Amniotic stem cell (primary cell): ENCODE data around the gene PRDM4.

Experiments used
- DNase-seq: peaks from one replicate; lab custom pipeline; 2025; lab: John Stamatoyannopoulos, UW

PRDM4 gene, protein sequence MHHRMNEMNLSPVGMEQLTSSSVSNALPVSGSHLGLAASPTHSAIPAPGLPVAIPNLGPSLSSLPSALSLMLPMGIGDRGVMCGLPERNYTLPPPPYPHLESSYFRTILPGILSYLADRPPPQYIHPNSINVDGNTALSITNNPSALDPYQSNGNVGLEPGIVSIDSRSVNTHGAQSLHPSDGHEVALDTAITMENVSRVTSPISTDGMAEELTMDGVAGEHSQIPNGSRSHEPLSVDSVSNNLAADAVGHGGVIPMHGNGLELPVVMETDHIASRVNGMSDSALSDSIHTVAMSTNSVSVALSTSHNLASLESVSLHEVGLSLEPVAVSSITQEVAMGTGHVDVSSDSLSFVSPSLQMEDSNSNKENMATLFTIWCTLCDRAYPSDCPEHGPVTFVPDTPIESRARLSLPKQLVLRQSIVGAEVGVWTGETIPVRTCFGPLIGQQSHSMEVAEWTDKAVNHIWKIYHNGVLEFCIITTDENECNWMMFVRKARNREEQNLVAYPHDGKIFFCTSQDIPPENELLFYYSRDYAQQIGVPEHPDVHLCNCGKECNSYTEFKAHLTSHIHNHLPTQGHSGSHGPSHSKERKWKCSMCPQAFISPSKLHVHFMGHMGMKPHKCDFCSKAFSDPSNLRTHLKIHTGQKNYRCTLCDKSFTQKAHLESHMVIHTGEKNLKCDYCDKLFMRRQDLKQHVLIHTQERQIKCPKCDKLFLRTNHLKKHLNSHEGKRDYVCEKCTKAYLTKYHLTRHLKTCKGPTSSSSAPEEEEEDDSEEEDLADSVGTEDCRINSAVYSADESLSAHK

DNA sequence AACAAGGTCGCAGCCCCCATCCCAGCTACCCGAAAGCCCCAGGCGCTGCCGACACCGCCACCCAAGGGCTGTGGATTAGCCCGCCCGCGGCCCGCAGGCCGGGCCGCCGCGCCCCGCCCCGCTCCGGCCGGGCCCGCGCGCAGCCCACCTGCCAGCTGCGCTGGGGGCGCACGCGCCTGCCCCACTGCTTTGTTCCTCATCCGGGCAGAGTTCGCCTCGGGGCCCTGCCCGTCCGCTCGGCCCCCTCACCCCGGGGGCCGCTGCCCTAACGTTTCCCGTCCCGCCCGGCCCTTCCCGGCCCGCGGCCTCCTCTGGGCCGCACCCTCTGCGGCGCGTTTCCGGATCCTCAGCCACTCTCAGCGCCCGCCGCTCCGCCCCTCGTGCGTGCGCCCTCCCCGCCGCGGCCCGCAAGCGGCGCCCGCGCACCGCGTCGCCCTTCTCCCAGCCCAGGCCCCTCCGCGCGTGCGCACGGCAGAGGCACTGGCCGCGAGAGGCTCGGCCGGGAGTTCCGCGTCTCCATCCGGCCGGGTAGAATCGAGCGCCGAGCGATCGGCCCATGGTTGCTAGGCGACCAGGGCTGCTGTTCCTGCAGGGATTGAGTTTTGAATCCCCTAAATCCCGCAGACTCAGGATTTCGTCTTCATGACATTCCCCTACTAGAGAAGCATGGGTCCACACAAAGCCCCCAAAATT, at the start of gene PRDM4:
Gene PRDM4 (minus strand): TSS at position 329 of the 693 bp plus-strand sequence. CDS start 622 bp downstream, outside the sequence.
- DNase-seq: peak; percentile 92

DNA sequence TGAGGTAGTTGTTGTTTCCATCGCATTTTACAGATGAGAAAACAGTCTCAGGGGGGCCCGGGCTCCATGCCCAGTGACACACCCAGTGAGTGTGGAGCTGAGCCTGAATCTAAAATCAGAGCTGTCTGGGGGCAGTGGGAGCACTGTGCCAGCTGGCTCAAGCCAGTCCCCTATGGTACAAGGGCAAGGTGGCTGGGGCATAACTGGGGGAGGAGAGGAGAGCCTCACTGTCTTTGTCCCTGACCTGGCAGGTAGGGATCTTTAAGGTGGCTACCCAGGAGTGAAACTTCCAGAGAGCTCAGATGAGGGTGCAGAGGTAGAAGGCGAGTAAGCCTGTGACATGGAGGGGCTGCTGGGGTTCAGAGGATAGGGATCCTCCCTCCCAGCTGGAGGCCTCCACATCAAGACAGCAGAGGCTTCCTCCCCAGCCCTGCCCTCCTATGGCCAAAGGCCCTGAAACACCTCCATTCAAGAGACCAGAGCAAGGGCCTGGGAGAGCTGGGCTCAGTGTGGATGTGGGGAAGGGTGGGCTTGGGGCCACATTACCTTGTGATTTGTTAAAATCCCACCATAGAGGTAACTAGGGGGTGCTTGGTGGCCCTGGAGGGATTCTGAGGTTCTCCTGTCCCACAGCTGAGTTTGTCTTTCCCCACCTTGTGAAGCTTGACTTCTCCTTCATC, 46.7 kb upstream of the PRDM4 start:
- no peak for DNase-seq

GRCh38 chr12:107805488-107806180, 44.7 kb upstream of the PRDM4 start:
- no peak for DNase-seq

DNA sequence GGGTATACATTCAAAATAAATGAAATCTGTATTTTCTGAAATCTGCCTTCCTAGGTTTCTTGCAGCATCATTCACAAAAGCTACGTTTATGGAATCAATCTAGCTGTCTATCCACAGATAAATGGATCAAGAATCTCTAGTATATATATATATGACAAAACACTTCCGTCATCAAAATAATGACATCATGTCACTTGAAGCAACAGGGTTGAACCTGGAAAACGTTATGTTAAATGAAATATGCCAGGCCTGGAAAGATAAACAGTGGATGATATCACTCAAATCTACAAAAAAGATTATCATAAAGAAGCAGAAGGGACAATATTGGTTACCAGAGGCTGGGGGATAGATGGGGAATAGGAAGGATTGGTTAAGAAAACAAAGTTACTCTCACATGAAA, 42.2 kb upstream of the PRDM4 start:
- DNase-seq: no peak

- no peak for DNase-seq
These were observed 40.2 kb upstream of the PRDM4 start for GRCh38 chr12:107801150-107801549.

- no peak for DNase-seq
These were observed 37.6 kb upstream of the PRDM4 start for GRCh38 chr12:107798580-107798979.

DNA sequence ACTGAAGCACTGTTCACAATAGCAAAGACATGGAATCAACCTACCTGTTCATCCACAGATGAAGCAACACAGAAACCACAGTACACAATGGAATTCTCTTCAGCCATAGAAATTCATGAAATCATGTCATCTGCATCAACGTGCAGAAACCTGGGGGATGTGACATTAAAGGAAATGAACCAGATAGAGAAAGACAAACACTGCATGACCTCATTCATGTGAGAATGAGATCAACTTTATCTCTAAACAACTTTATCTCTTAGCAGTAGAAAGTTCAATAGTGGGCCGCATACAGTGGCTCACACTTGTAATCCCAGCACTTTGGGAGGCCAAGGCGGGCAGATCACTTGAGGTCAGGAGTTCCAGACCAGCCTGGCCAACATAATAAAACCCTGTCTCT, 33.5 kb upstream of the PRDM4 start:
- no peak for DNase-seq

DNA sequence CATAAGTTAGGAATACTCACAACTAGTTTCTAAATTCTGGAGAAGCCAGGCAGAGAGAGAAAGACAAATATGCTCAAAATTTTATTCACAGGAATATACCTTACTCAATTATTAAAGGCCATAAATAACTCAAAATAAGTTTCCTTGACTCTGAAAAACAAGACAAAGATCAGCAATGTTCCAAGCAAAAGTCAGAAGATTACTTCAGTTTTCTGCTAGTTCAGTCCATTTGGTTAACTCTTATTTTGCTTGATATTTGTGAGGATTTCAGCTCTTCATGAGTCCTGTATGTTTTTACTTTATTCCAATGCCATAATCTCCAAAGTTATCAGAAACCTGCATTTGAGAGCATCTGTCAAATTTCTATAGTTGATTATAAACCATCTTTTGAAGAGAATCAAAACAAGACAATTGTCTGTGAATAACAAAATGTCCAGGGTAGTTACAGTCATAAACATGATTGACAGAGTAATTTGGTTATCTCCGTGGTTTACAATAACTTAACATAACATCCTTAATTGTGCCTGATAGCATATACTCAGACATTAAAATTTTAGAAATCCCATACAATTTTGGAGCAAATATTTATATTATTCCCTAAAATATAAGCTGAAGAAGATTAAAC, 30.6 kb upstream of the PRDM4 start:
- no peak for DNase-seq

GRCh38 chr12:107788690-107789458, 27.9 kb upstream of the PRDM4 start:
- DNase-seq: no peak

- no peak for DNase-seq
These were observed 27.3 kb upstream of the PRDM4 start for GRCh38 chr12:107788281-107788680.

DNA sequence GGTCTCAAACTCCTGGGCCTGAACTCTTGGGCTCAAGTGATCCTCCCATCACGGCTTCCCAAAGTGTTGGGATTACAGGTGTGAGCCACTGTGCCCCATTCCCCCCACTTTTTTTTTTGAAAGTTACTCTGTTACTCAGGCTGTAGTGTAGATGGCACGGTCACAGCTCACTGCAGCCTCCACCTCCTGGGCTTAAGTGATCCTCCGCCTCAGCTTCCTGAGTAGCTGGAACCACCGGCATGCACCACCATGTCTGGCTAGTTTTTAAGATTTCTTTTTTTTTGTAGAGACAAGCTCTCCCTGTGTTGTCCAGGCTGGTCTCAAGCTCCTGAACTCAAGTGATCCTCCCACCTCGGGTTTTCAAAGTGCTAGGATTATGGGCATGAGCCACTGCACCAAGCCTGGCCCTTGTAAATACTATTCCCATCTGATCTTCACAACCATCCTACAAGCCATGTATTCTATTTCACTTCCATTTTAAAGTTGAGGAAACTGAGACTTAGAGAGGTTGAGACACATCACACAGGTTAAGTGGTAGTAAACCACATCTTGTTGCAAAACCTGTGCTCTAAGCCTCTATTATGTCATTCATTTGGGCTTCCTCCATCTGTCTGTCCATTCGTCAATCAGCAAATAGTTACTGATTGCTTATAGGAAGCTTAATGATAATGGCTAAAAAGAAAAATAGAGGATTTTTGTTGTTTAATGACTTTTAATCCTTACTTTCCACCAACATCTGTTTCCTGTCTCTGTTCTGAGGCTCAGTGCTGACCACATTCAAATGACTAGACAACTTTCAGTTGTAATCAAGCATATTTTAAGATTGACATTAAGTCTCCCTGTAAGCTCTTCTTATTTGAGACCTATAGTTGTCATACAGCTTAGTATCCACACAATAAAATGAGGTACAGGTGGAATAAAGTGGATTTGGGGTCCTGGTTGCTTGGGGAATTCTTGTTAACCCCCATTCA, 22.8 kb upstream of the PRDM4 start:
- DNase-seq: no peak

GRCh38 chr12:107782067-107782466, 21.1 kb upstream of the PRDM4 start:
- no peak for DNase-seq

GRCh38 chr12:107780298-107780697, 19.4 kb upstream of the PRDM4 start:
- DNase-seq: no peak

GRCh38 chr12:107779077-107779831, 18.3 kb upstream of the PRDM4 start:
- DNase-seq: no peak

DNA sequence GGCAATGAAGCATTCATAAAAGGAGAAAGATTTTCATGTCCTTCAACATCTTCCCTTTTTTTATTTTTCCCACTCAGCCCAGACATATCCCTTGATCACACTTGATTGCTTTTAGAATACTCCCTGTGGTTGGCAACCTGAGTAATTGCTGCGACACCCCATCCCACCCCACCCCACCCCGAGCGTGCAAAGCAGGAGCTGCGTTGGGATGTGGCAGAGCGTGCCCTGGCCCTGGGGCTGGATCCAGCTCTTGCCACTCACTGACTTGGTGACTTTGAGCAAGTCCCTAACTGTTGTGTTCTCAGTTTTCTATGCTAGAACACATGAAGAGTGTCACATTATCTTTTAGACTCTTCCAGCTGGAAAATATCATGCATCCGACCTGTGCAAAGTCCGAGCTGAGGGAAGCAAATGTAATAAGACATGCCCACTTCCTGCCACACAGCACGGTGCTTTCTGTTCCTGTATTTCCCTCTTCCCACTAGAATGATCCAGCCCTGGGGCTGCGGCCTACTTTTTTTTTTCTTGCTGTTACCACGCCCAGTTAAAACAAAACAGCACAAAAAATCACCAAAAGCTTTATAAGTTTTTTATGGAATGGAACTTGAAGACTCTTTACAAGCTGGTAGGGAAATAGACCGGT, 17.6 kb upstream of the PRDM4 start:
- no peak for DNase-seq

DNA sequence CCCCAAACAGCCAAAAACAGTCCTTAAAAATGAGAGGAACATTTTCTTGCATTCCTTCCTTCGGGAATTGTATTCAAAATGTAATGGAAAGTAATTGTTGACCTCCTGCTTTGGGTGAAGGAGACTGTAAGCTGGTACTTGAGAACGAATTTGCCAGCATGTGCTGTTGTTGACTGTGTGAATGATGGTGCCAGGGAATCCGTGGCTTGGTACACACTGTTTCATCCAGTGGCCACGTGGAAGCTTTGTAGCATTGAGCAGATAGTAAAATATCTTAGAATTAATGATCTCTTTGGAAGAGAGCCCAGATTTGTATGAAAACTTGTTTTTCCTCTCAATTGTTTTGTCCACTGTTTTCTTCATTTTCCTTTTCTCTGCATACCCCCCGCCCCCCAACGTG, 15.2 kb upstream of the PRDM4 start:
- DNase-seq: no peak

- DNase-seq: no peak
These were observed 14.3 kb upstream of the PRDM4 start for GRCh38 chr12:107775093-107775721.
